Sigmoid colon (tissue), 3 donors: ENCODE results near the gene TRAPPC5.

ENCODE experiments used
- POLR2A ChIP-seq, 2 donors: fragments of 450-650 bp; IDR thresholded peaks; one replicate each; pipeline ENCODE4 v1.6.1; 2016; ENCODE audit warnings: antibody characterized with exemption in 2 of 2, mild to moderate bottlenecking in 2 of 2, moderate library complexity in 2 of 2
- TF ChIP-seq, protein P1 (sequence below), 4 experiments: fragments of 450-650 bp in 3 of 4; fragments of 200-600 bp in 1 of 4; IDR thresholded peaks; one replicate each; pipeline ENCODE4 v1.5.1; 2016 to 2019; ENCODE audit warnings: antibody characterized with exemption in 4 of 4, mild to moderate bottlenecking in 3 of 4, moderate library complexity in 2 of 4

DNA sequence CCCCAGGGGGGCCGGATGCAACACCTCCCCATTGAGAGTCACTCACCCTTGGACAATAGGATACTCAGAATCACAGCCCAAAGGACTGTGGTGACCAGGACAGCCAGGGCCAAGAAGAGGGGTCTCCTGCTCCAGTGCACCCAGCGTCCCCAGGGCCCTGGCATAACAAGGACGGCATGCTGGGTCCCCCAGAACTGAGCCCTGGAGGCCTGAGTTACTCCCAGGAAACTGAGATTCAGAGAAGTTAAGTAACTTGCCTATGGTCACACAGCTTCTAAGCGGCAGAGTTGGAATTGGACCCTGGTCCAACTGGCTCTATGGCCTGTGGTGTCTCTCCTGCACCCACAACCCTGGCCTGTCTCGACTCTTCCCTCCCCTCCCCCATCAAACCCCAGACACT is 51.0 kb downstream of the TRAPPC5 start:
- TF ChIP-seq, protein P1, sequence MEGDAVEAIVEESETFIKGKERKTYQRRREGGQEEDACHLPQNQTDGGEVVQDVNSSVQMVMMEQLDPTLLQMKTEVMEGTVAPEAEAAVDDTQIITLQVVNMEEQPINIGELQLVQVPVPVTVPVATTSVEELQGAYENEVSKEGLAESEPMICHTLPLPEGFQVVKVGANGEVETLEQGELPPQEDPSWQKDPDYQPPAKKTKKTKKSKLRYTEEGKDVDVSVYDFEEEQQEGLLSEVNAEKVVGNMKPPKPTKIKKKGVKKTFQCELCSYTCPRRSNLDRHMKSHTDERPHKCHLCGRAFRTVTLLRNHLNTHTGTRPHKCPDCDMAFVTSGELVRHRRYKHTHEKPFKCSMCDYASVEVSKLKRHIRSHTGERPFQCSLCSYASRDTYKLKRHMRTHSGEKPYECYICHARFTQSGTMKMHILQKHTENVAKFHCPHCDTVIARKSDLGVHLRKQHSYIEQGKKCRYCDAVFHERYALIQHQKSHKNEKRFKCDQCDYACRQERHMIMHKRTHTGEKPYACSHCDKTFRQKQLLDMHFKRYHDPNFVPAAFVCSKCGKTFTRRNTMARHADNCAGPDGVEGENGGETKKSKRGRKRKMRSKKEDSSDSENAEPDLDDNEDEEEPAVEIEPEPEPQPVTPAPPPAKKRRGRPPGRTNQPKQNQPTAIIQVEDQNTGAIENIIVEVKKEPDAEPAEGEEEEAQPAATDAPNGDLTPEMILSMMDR (IDR thresholded peaks at IDR 0.05): no peak
- TF ChIP-seq POLR2A (IDR thresholded peaks at IDR 0.05): no peak
